Activated CD8-positive, alpha-beta T cell treated with anti-CD3 and anti-CD28 coated beads for 36 hours (primary cell): ENCODE measurements around the gene TRAF2. TPM values are rescaled to one million over a fixed set of nuclear protein-coding genes. Genes with fewer than 3 reads are reported as not detected.
A peak's percentile ranks its signal among the peaks of the same experiment; 100 is the strongest.

Experiments
- ATAC-seq: fragments of 200-7000 bp; cut with Tn5 transposase; one replicate; pipeline ENCODE4 v1.10.0; 2021; ENCODE audit warnings: mild to moderate bottlenecking, moderate library complexity
- CTCF ChIA-PET: fragments of 350-600 bp; sonication (Branson Sonifier 250); formaldehyde crosslinking; loops from one replicate; lab custom pipeline; 2021; ENCODE audit warnings: antibody characterized with exemption; lab: Charles Lee
- POLR2A ChIA-PET: fragments of 350-600 bp; sonication (Branson Sonifier 250); formaldehyde crosslinking; loops from one replicate; lab custom pipeline; 2021; ENCODE audit warnings: antibody characterized with exemption; lab: Charles Lee
- DNase-seq: peaks from one replicate; pipeline ENCODE4 v3.0.0-alpha.2; 2020
- H3K27ac Mint-ChIP-seq: one replicate; pipeline ENCODE4 v1.8.0; 2021; ENCODE audit warnings: mild to moderate bottlenecking, mixed read lengths
- H3K27me3 Mint-ChIP-seq: one replicate; pipeline ENCODE4 v1.8.0; 2021; ENCODE audit warnings: mixed read lengths
- H3K36me3 Mint-ChIP-seq: one replicate; pipeline ENCODE4 v1.8.0; 2021; ENCODE audit warnings: low read depth, mixed read lengths
- H3K4me1 Mint-ChIP-seq: one replicate; pipeline ENCODE4 v1.8.0; 2021; ENCODE audit warnings: low read depth, mixed read lengths
- H3K4me3 Mint-ChIP-seq: one replicate; pipeline ENCODE4 v1.8.0; 2021; ENCODE audit warnings: mild to moderate bottlenecking, moderate library complexity, mixed read lengths
- H3K9me3 Mint-ChIP-seq: one replicate; pipeline ENCODE4 v1.8.0; 2021; ENCODE audit warnings: mixed read lengths
- CTCF ChIP-seq: fragments of 200-600 bp; IDR thresholded peaks from one replicate; pipeline ENCODE4 v1.8.0; 2022; ENCODE audit warnings: antibody characterized with exemption, mild to moderate bottlenecking
- intact Hi-C: fragments of 100-400 bp; cut with micrococcal nuclease; formaldehyde crosslinking; loops from one replicate; pipeline ENCODE4 v1.10.0; 2022
- total RNA-seq, 2 experiments: library from RNA; stranded (reverse); gene quantifications; one replicate each; pipeline ENCODE4 v1.2.3, GENCODE V29; 2021

Gene TRAF2
- total RNA-seq, 2 experiments from 2014 or later = 34.8 to 40.5 TPM

- no peaks in the 10 kb centered on the region for H3K9me3 Mint-ChIP-seq
- peaks cover 17% of the 10 kb centered on the region for H3K36me3 Mint-ChIP-seq
- ATAC-seq = peak; percentile 89
- H3K4me3 Mint-ChIP-seq = peak within 1 kb of the TSS; percentile 77
- ChIA-PET POLR2A (interaction anchor here (0.6 to 1.4 kb wide), 8 partner anchors 12 to 491 kb away, joined by 3 to 5 read pairs (median 3); partner anchors contain the start of gene RABL6), CTCF (interaction anchor here (0.6 to 5.3 kb wide), 10 partner anchors 35 to 123 kb away, joined by 3 to 82 read pairs (median 3); partner anchors contain the start of genes FUT7 and TRAF2)
- peak; percentile 96 for TF ChIP-seq CTCF
- H3K4me1 Mint-ChIP-seq = peaks cover 14% of the 10 kb centered on the region
- peak; percentile 93 for DNase-seq
- H3K27me3 Mint-ChIP-seq = no peaks in the 10 kb centered on the region
- intact Hi-C loops = no loop called here
- peak within 1 kb of the TSS; percentile 83 for H3K27ac Mint-ChIP-seq
These were observed 58.4 kb downstream of the TRAF2 start, which contains the start of the genes C8G and FBXW5 for GRCh38 chr9:136944519-136945332. Gene C8G, plus strand, starts transcription at chr9:136945243. Its CDS starts 78 bp downstream, at chr9:136945321. Gene FBXW5, minus strand, starts transcription at chr9:136944738. Its CDS starts 655 bp downstream, at chr9:136944083.

GRCh38 chr9:136945333-136946227 is 59.3 kb downstream of the TRAF2 start:
- DNase-seq = no peak
- Mint-ChIP-seq H3K9me3 (no peaks in the 10 kb centered on the region), H3K27me3 (no peaks in the 10 kb centered on the region), H3K27ac (no peak overlapping the region), H3K4me1 (peaks cover 14% of the 10 kb centered on the region), H3K36me3 (peaks cover 16% of the 10 kb centered on the region), H3K4me3 (no peak overlapping the region)
- no peak for ATAC-seq
- ChIA-PET POLR2A (interaction anchor here (0.7 to 2.2 kb wide), 3 partner anchors 16 to 146 kb away, joined by 3 to 8 read pairs (median 3); no protein-coding TSS in a partner anchor), CTCF (interaction anchor here (0.6 to 5.3 kb wide), 3 partner anchors 84 to 89 kb away, joined by 3 to 82 read pairs (median 3); partner anchors contain the start of gene FUT7)
- intact Hi-C loops = no loop called here
- no peak for TF ChIP-seq CTCF

- H3K27ac Mint-ChIP-seq = no peak overlapping the region
- no peak overlapping the region for H3K4me3 Mint-ChIP-seq
- peaks cover 15% of the 10 kb centered on the region for H3K4me1 Mint-ChIP-seq
- no peaks in the 10 kb centered on the region for H3K27me3 Mint-ChIP-seq
- no peak for TF ChIP-seq CTCF
- H3K9me3 Mint-ChIP-seq = no peaks in the 10 kb centered on the region
- POLR2A ChIA-PET = interaction anchor here (1.9 to 2.2 kb wide), 2 partner anchors 15 to 89 kb away, joined by 7 to 8 read pairs; no protein-coding TSS in a partner anchor
- intact Hi-C loops = no loop called here
- DNase-seq (no peak), ATAC-seq (no peak)
- peaks cover 13% of the 10 kb centered on the region for H3K36me3 Mint-ChIP-seq
- CTCF ChIA-PET = interaction anchor here (0.8 to 5.3 kb wide), 5 partner anchors 25 to 159 kb away, joined by 3 to 82 read pairs (median 10); partner anchors contain the start of genes ABCA2 and AJM1
These were observed 60.1 kb downstream of the TRAF2 start for GRCh38 chr9:136946228-136947027.
